Fibroblast of lung (primary cell): ENCODE results near the gene YES1. TPM values are rescaled to one million over a fixed set of nuclear protein-coding genes. Genes with fewer than 3 reads are reported as not detected.

Source experiments
- DNase-seq, 2 donors: peaks; one replicate each; pipeline versions ENCODE4 v3.0.0 to v3.0.0-alpha.2; 2010; ENCODE audit warnings: low read depth in 2 of 2
- H2AFZ ChIP-seq: 2 replicates; pipeline ENCODE4 v1.5.1; 2012; ENCODE audit warnings: low read length, control low read depth, inconsistent platforms
- H3K27ac ChIP-seq: 2 replicates; pipeline ENCODE4 v1.5.1; 2011; ENCODE audit warnings: low read length, control low read depth; ENCODE audit not compliant: insufficient read depth
- H3K27me3 ChIP-seq: 2 replicates; pipeline ENCODE4 v1.5.1; 2011; ENCODE audit warnings: mild to moderate bottlenecking, low read length; ENCODE audit not compliant: control insufficient read depth, insufficient read depth
- H3K36me3 ChIP-seq: 2 replicates; pipeline ENCODE4 v1.5.1; 2011; ENCODE audit warnings: low read length; ENCODE audit not compliant: control insufficient read depth, insufficient read depth
- H3K4me1 ChIP-seq: 2 replicates; pipeline ENCODE4 v1.5.1; 2011; ENCODE audit warnings: low read length; ENCODE audit not compliant: control insufficient read depth, insufficient read depth; ENCODE audit errors: extremely low read depth
- H3K4me2 ChIP-seq: 2 replicates; pipeline ENCODE4 v1.5.1; 2011; ENCODE audit warnings: low read length, control low read depth; ENCODE audit not compliant: insufficient read depth; ENCODE audit errors: extremely low read depth
- H3K4me3 ChIP-seq, 4 experiments: fragments of 200-600 bp in 1 of 4; sonication (generic) in 1 of 4; replicated peaks in 1 of 4; 2 replicates each; pipeline ENCODE4 v1.5.1; 2011 to 2016; ENCODE audit warnings: low read length in 4 of 4, low read depth in 3 of 4, mild to moderate bottlenecking in 3 of 4, control low read depth in 2 of 4, inconsistent platforms in 1 of 4, mixed read lengths in 1 of 4; ENCODE audit not compliant: insufficient read depth in 1 of 4; ENCODE audit errors: control extremely low read depth in 1 of 4
- H3K79me2 ChIP-seq: 2 replicates; pipeline ENCODE4 v1.5.1; 2012; ENCODE audit warnings: mild to moderate bottlenecking, low read length, inconsistent platforms; ENCODE audit not compliant: control insufficient read depth, insufficient read depth
- H3K9ac ChIP-seq: 2 replicates; pipeline ENCODE4 v1.5.1; 2011; ENCODE audit warnings: mild to moderate bottlenecking, low read length, control low read depth; ENCODE audit not compliant: insufficient read depth
- H3K9me3 ChIP-seq: 2 replicates; pipeline ENCODE4 v1.5.1; 2012; ENCODE audit warnings: low read depth, low read length; ENCODE audit not compliant: control insufficient read depth, insufficient read depth
- H4K20me1 ChIP-seq: 2 replicates; pipeline ENCODE4 v1.5.1; 2011; ENCODE audit warnings: low read length; ENCODE audit not compliant: control insufficient read depth, insufficient read depth; ENCODE audit errors: extremely low read depth
- CTCF ChIP-seq, 2 donors: IDR thresholded peaks in 1 of 2; conservative IDR thresholded peaks in 1 of 2; 1 replicate in 1 of 2; 2 replicates in 1 of 2; pipeline ENCODE4 v1.5.1; 2011 to 2012; ENCODE audit warnings: low read length in 2 of 2, control low read depth in 1 of 2, inconsistent platforms in 1 of 2, low read depth in 1 of 2, mild to moderate bottlenecking in 1 of 2
- EZH2 ChIP-seq: IDR thresholded peaks from 2 replicates; pipeline ENCODE4 v1.5.1; 2012; ENCODE audit warnings: low read length, control low read depth, mild to moderate bottlenecking; ENCODE audit errors: missing control alignments
- polyA plus RNA-seq, 2 donors: library from polyadenylated mRNA; depleted of rRNA in 1 of 2; stranded (reverse) in 1 of 2; unstranded in 1 of 2; fragments of >200 nt; gene quantifications; 2 replicates each; pipeline ENCODE4 v1.2.1, GENCODE V29; 2011 to 2012; ENCODE audit warnings: missing spikeins in 1 of 2
- total RNA-seq: library from RNA; depleted of rRNA; stranded (reverse); fragments of >200 nt; gene quantifications from 2 replicates; pipeline ENCODE4 v1.2.1, GENCODE V29; 2014

The YES1 gene
- total and polyA plus RNA-seq, 2 donors (not counting 1 experiment from before 2014, with no cell fraction given): 26.6 to 49.5 TPM

GRCh38 chr18:713135-713490 is 98.9 kb downstream of the YES1 start:
- no peak overlapping the region for H3K4me2 ChIP-seq
- no peak for TF ChIP-seq EZH2
- TF ChIP-seq CTCF (conservative IDR thresholded peaks at IDR 0.05 in 1 of 2, IDR thresholded peaks at IDR 0.05 in 1 of 2; ENCODE audit: low read depth in 1 of 2, low read length in 2 of 2): no peak
- H3K4me3 ChIP-seq: peak overlapping the region in 2 of 4 experiments; percentile 47 to 83
- no peaks in the 10 kb centered on the region for H3K9me3 ChIP-seq
- no peaks in the 10 kb centered on the region for H3K4me1 ChIP-seq
- peak overlapping the region; percentile 39 for H3K27ac ChIP-seq
- no peaks in the 10 kb centered on the region for H3K27me3 ChIP-seq
- peaks cover 10% of the 10 kb centered on the region for H3K79me2 ChIP-seq
- H4K20me1 ChIP-seq: no peaks in the 10 kb centered on the region
- peak overlapping the region; percentile 65 for H2AFZ ChIP-seq
- H3K9ac ChIP-seq: peak overlapping the region; percentile 26
- DNase-seq: no peak
- H3K36me3 ChIP-seq: peaks cover 3% of the 10 kb centered on the region

- Histone ChIP-seq H3K4me3 (peak within 1 kb of the TSS; percentile 83 to 93 (median 89)), H2AFZ (peak within 1 kb of the TSS; percentile 68), H3K79me2 (peaks cover 10% of the 10 kb centered on the region), H3K4me2 (peak within 1 kb of the TSS; percentile 97), H3K27me3 (no peaks in the 10 kb centered on the region), H3K27ac (peak within 1 kb of the TSS; percentile 90), H3K9ac (peak within 1 kb of the TSS; percentile 91), H3K4me1 (no peaks in the 10 kb centered on the region), H4K20me1 (no peaks in the 10 kb centered on the region), H3K36me3 (peaks cover 3% of the 10 kb centered on the region), H3K9me3 (no peaks in the 10 kb centered on the region)
- DNase-seq: peak; percentile 75 to 80
- TF ChIP-seq CTCF (conservative IDR thresholded peaks at IDR 0.05 in 1 of 2, IDR thresholded peaks at IDR 0.05 in 1 of 2; ENCODE audit: low read depth in 1 of 2, low read length in 2 of 2) (peak; percentile 67 to 69), EZH2 (no peak)
Measured at GRCh38 chr18:712401-713134, 99.5 kb downstream of the YES1 start, which contains the start of gene ENOSF1. ENOSF1 (minus strand) TSS chr18:712630; CDS start chr18:712587, 43 bp downstream.

- Histone ChIP-seq H3K4me2 (peak overlapping the region; percentile 97), H3K4me3 (peak overlapping the region; percentile 83 to 93 (median 89)), H3K79me2 (peaks cover 10% of the 10 kb centered on the region), H2AFZ (peak overlapping the region; percentile 68), H3K27me3 (no peaks in the 10 kb centered on the region), H3K9me3 (no peaks in the 10 kb centered on the region), H3K27ac (peak overlapping the region; percentile 90), H3K36me3 (peaks cover 3% of the 10 kb centered on the region), H3K9ac (peak overlapping the region; percentile 91), H4K20me1 (no peaks in the 10 kb centered on the region), H3K4me1 (no peaks in the 10 kb centered on the region)
- DNase-seq: peak; percentile 76 to 96
- TF ChIP-seq CTCF (conservative IDR thresholded peaks at IDR 0.05 in 1 of 2, IDR thresholded peaks at IDR 0.05 in 1 of 2; ENCODE audit: low read depth in 1 of 2, low read length in 2 of 2) (peak in 1 of 2 donors; percentile 1), EZH2 (no peak)
Measured at GRCh38 chr18:711657-712400, 100.2 kb downstream of the YES1 start.
